Measurements from ENCODE around the gene ABTB2. TPM values are rescaled to one million over a fixed set of nuclear protein-coding genes. Genes with fewer than 3 reads are reported as not detected.

The ABTB2 gene
- total RNA-seq, 1 donor from 2014 or later = 72.8 TPM

DNA sequence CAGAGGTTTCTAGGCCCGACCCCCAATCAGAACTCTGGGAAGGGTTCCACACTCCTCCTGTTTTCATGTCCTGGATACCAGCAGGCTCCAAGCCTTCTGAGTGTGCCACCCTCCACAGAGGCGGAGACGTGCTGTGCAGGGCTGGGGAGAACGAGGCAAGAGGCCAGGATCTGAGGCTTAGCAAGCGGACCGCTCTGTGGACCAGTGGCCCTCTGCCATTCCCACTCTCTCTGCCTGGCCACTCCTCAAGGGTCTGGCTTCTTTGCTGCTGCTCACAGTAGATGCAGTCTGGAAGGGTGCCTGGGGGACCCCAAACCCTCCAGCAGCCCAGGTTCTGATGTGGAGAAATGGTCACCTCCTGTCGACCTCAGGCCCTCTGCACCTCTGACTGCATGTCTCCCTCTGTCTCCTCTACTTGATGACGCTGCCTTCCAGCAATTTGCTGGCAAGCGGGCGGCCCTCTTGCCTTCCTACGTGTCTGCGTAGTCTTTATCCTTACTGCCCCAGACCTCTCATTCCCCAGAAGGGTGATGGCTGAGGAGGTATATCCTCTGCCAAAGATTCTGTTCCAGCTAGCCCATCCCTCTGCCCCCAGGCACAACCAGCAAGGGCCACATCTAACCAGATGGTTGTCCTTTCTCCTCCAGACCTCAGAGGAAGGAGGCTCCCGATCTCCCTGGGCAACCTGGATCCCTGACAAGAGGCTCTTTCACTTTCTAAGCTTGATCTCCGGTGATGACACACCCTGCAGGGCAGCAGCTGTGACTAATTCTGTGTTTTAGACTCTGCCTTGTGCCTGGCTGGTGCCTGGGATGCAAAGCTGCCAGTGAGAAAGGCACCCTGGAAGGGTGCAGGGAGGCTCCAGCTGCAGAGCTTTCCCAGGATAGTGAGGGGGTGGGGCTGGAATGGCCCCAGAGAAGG lies 165.1 kb downstream of the ABTB2 start:
- H3K4me1 Mint-ChIP-seq (ENCODE audit: unreplicated experiment) = peaks cover 49% of the 10 kb centered on the region
- H3K36me3 Mint-ChIP-seq (ENCODE audit: low read depth, unreplicated experiment) = peaks cover 34% of the 10 kb centered on the region
- peaks cover 14% of the 10 kb centered on the region for H3K27me3 Mint-ChIP-seq (ENCODE audit: unreplicated experiment)
- TF ChIP-seq CTCF (IDR thresholded peaks at IDR 0.05; ENCODE audit: unreplicated experiment) = no peak
- H3K4me3 Mint-ChIP-seq (ENCODE audit: unreplicated experiment) = no peak overlapping the region
- no peak overlapping the region for H3K27ac Mint-ChIP-seq (ENCODE audit: unreplicated experiment)
- DNase-seq (ENCODE audit: low spot score) = no peak
- H3K9me3 Mint-ChIP-seq (ENCODE audit: unreplicated experiment) = no peaks in the 10 kb centered on the region

GRCh38 chr11:34191578-34191977 lies 166.2 kb downstream of the ABTB2 start:
- peaks cover 51% of the 10 kb centered on the region for H3K4me1 Mint-ChIP-seq (ENCODE audit: unreplicated experiment)
- no peaks in the 10 kb centered on the region for H3K9me3 Mint-ChIP-seq (ENCODE audit: unreplicated experiment)
- no peak overlapping the region for H3K4me3 Mint-ChIP-seq (ENCODE audit: unreplicated experiment)
- H3K27ac Mint-ChIP-seq (ENCODE audit: unreplicated experiment) = no peak overlapping the region
- peaks cover 14% of the 10 kb centered on the region for H3K27me3 Mint-ChIP-seq (ENCODE audit: unreplicated experiment)
- DNase-seq (ENCODE audit: low spot score) = no peak
- no peak for TF ChIP-seq CTCF (IDR thresholded peaks at IDR 0.05; ENCODE audit: unreplicated experiment)
- peaks cover 28% of the 10 kb centered on the region for H3K36me3 Mint-ChIP-seq (ENCODE audit: low read depth, unreplicated experiment)

GRCh38 chr11:34190192-34191139 lies 167.3 kb downstream of the ABTB2 start:
- no peak for TF ChIP-seq CTCF (IDR thresholded peaks at IDR 0.05; ENCODE audit: unreplicated experiment)

GRCh38 chr11:34189191-34189590 lies 168.6 kb downstream of the ABTB2 start:
- H3K9me3 Mint-ChIP-seq (ENCODE audit: unreplicated experiment) = no peaks in the 10 kb centered on the region
- H3K36me3 Mint-ChIP-seq (ENCODE audit: low read depth, unreplicated experiment) = peaks cover 20% of the 10 kb centered on the region
- peaks cover 15% of the 10 kb centered on the region for H3K27me3 Mint-ChIP-seq (ENCODE audit: unreplicated experiment)
- peaks cover 63% of the 10 kb centered on the region for H3K4me1 Mint-ChIP-seq (ENCODE audit: unreplicated experiment)
- H3K4me3 Mint-ChIP-seq (ENCODE audit: unreplicated experiment) = no peak overlapping the region
- H3K27ac Mint-ChIP-seq (ENCODE audit: unreplicated experiment) = no peak overlapping the region
- TF ChIP-seq CTCF (IDR thresholded peaks at IDR 0.05; ENCODE audit: unreplicated experiment) = no peak
- no peak for DNase-seq (ENCODE audit: low spot score)

More at GRCh38 chr11:34190192-34191139, 167.3 kb downstream of the ABTB2 start:
- H3K36me3 Mint-ChIP-seq (ENCODE audit: low read depth, unreplicated experiment) = peaks cover 24% of the 10 kb centered on the region
- no peaks in the 10 kb centered on the region for H3K9me3 Mint-ChIP-seq (ENCODE audit: unreplicated experiment)
- peaks cover 58% of the 10 kb centered on the region for H3K4me1 Mint-ChIP-seq (ENCODE audit: unreplicated experiment)
- H3K4me3 Mint-ChIP-seq (ENCODE audit: unreplicated experiment) = peak overlapping the region; percentile 37
- H3K27ac Mint-ChIP-seq (ENCODE audit: unreplicated experiment) = no peak overlapping the region
- H3K27me3 Mint-ChIP-seq (ENCODE audit: unreplicated experiment) = peaks cover 15% of the 10 kb centered on the region
- DNase-seq (ENCODE audit: low spot score) = no peak
